Parathyroid adenoma (tissue), 2 donors: Measurements from ENCODE around the gene DENND1C.

ENCODE experiments used
- H2AFZ ChIP-seq: fragments of 300-600 bp; sonication (generic); one replicate; pipeline ENCODE4 v1.7.0; 2017; ENCODE audit warnings: antibody characterized with exemption, mild to moderate bottlenecking
- H3K27ac ChIP-seq: fragments of 300-600 bp; sonication (generic); one replicate; pipeline ENCODE4 v1.7.0; 2017
- H3K27me3 ChIP-seq: fragments of 300-600 bp; sonication (generic); one replicate; pipeline ENCODE4 v1.7.0; 2017; ENCODE audit warnings: low read length; ENCODE audit not compliant: control insufficient read depth, insufficient read depth
- H3K36me3 ChIP-seq: fragments of 300-600 bp; sonication (generic); one replicate; pipeline ENCODE4 v1.7.0; 2017; ENCODE audit warnings: low read length; ENCODE audit not compliant: control insufficient read depth, insufficient read depth
- H3K4me1 ChIP-seq: fragments of 300-600 bp; sonication (generic); one replicate; pipeline ENCODE4 v1.7.0; 2017; ENCODE audit warnings: control low read depth
- H3K4me2 ChIP-seq: fragments of 300-600 bp; sonication (generic); one replicate; pipeline ENCODE4 v1.7.0; 2017; ENCODE audit warnings: low read length
- H3K4me3 ChIP-seq: fragments of 300-600 bp; sonication (generic); one replicate; pipeline ENCODE4 v1.7.0; 2017; ENCODE audit warnings: low read depth, low read length
- H3K79me2 ChIP-seq: fragments of 300-600 bp; sonication (generic); one replicate; pipeline ENCODE4 v1.7.0; 2017; ENCODE audit warnings: control low read depth
- H3K9ac ChIP-seq: fragments of 300-600 bp; sonication (generic); one replicate; pipeline ENCODE4 v1.7.0; 2017; ENCODE audit warnings: mild to moderate bottlenecking
- H3K9me3 ChIP-seq: fragments of 300-600 bp; sonication (generic); one replicate; pipeline ENCODE4 v1.7.0; 2017; ENCODE audit warnings: low read length; ENCODE audit not compliant: control insufficient read depth
- TF ChIP-seq, protein P1 (sequence below): fragments of 300-600 bp; sonication (generic); IDR thresholded peaks from one replicate; pipeline ENCODE4 v1.7.0; 2017; ENCODE audit warnings: antibody characterized with exemption, mild to moderate bottlenecking
- donor health status: primary hyperparathyroidism.

Gene DENND1C

DNA sequence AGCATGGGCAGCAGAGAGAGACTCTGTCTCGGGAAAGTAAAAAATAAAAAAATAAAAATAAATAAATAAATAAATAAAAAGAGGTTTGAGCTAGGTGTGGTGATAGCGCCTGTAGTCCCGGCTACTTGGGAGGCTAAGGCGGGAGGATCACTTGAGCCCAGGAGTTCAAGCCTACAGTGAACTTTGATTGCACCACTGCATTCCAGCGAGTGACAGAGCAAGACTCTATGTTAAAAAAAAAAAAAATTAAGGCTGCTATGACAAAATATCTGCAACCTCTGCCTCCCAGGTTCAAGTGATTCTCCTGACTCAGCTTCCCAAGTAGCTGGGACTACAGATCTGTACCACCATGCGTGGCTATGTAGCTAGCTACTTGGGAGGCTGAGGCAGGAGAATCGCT, 3.2 kb upstream of the DENND1C start:
- Histone ChIP-seq H3K36me3 (no peaks in the 10 kb centered on the region), H3K4me2 (no peak overlapping the region), H3K9ac (no peak overlapping the region), H3K4me1 (no peaks in the 10 kb centered on the region), H3K27ac (no peak overlapping the region), H3K27me3 (no peaks in the 10 kb centered on the region), H3K4me3 (no peak overlapping the region), H3K9me3 (no peaks in the 10 kb centered on the region), H3K79me2 (no peaks in the 10 kb centered on the region), H2AFZ (no peak overlapping the region)
- TF ChIP-seq, protein P1, sequence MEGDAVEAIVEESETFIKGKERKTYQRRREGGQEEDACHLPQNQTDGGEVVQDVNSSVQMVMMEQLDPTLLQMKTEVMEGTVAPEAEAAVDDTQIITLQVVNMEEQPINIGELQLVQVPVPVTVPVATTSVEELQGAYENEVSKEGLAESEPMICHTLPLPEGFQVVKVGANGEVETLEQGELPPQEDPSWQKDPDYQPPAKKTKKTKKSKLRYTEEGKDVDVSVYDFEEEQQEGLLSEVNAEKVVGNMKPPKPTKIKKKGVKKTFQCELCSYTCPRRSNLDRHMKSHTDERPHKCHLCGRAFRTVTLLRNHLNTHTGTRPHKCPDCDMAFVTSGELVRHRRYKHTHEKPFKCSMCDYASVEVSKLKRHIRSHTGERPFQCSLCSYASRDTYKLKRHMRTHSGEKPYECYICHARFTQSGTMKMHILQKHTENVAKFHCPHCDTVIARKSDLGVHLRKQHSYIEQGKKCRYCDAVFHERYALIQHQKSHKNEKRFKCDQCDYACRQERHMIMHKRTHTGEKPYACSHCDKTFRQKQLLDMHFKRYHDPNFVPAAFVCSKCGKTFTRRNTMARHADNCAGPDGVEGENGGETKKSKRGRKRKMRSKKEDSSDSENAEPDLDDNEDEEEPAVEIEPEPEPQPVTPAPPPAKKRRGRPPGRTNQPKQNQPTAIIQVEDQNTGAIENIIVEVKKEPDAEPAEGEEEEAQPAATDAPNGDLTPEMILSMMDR: no peak

DNA sequence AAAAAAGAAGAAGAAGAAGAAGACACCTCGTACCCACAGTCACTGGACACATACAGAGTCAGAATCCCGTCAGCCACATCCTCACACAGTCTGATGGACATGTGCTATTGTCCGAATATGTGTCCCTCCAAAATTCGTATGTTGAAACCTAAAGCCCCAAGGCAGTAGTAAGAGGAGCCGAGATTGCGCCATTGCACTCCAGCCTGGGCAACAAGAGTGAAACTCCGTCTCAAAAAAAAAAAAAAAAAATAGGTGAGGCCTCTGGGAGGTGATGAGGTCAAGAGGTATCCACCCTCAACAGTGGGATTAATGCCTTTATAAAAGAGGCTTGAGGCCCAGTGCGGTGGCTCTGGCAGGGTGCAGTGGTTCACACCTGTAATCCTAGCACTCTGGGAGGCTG, 2.6 kb upstream of the DENND1C start:
- H3K79me2 ChIP-seq: no peaks in the 10 kb centered on the region
- H3K36me3 ChIP-seq: no peaks in the 10 kb centered on the region
- H3K4me1 ChIP-seq: no peaks in the 10 kb centered on the region
- H3K4me3 ChIP-seq: no peak overlapping the region
- TF ChIP-seq, protein P1: no peak
- no peaks in the 10 kb centered on the region for H3K9me3 ChIP-seq
- H3K9ac ChIP-seq: no peak overlapping the region
- H3K27me3 ChIP-seq: no peaks in the 10 kb centered on the region
- H3K27ac ChIP-seq: no peak overlapping the region
- H2AFZ ChIP-seq: no peak overlapping the region
- H3K4me2 ChIP-seq: no peak overlapping the region

DNA sequence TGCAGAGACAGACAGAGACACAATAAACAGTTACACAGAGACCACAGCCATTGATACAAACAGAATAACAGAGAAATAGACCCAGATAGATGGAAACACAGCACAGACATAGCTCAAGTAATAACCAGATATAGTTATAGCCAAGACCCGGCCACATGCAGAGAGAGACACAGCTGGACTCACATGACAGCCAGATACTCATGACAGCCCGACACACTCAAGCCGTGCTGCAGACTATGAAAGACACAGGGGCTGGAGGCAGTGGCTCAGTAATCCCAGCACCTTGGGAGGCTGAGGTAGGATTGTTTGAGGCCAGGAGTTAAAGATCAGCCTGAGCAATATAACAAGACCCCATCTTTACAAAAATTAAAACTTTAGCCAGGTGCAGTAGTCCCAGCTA, 1.6 kb upstream of the DENND1C start:
- H3K4me3 ChIP-seq: no peak overlapping the region
- H3K36me3 ChIP-seq: no peaks in the 10 kb centered on the region
- no peak overlapping the region for H3K27ac ChIP-seq
- no peaks in the 10 kb centered on the region for H3K79me2 ChIP-seq
- no peak overlapping the region for H3K4me2 ChIP-seq
- no peaks in the 10 kb centered on the region for H3K4me1 ChIP-seq
- H3K27me3 ChIP-seq: no peaks in the 10 kb centered on the region
- TF ChIP-seq, protein P1: no peak
- H3K9ac ChIP-seq: no peak overlapping the region
- no peaks in the 10 kb centered on the region for H3K9me3 ChIP-seq
- H2AFZ ChIP-seq: no peak overlapping the region

DNA sequence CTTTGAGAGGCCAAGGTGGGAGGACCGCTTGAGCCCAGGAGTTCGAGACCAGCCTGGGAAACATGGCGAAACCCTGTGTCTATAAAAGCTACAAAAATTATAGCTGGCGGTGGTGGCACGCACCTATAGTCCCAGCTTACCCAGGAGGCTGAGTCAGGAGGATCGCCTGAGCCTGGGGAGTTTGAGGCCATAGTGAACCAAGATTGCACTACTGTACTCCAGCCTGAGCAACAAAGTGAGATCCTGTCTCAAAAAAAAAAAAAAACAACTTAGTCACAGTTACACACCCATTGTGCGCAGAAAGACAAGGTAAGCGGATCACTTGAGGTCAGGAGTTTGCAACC, 728 bp upstream of the DENND1C start:
- TF ChIP-seq, protein P1: no peak
- Histone ChIP-seq H2AFZ (no peak overlapping the region), H3K4me3 (no peak overlapping the region), H3K9me3 (no peaks in the 10 kb centered on the region), H3K4me2 (no peak overlapping the region), H3K4me1 (no peaks in the 10 kb centered on the region), H3K79me2 (no peaks in the 10 kb centered on the region), H3K36me3 (no peaks in the 10 kb centered on the region), H3K27me3 (no peaks in the 10 kb centered on the region), H3K9ac (no peak overlapping the region), H3K27ac (no peak overlapping the region)

- no peaks in the 10 kb centered on the region for H3K9me3 ChIP-seq
- no peak overlapping the region for H3K9ac ChIP-seq
- H3K4me1 ChIP-seq: no peaks in the 10 kb centered on the region
- TF ChIP-seq, protein P1: no peak
- no peak overlapping the region for H2AFZ ChIP-seq
- no peaks in the 10 kb centered on the region for H3K27me3 ChIP-seq
- H3K4me3 ChIP-seq: no peak overlapping the region
- no peak overlapping the region for H3K4me2 ChIP-seq
- no peak overlapping the region for H3K27ac ChIP-seq
- H3K36me3 ChIP-seq: no peaks in the 10 kb centered on the region
- H3K79me2 ChIP-seq: no peaks in the 10 kb centered on the region
These were observed 655 bp downstream of the DENND1C start for GRCh38 chr19:6480848-6481415.
